ENCODE data around the gene RAB6B. TPM values are rescaled to one million over a fixed set of nuclear protein-coding genes. Genes with fewer than 3 reads are reported as not detected.

Gene RAB6B
- total RNA-seq, 1 experiment from 2014 or later = 14.1 TPM

DNA sequence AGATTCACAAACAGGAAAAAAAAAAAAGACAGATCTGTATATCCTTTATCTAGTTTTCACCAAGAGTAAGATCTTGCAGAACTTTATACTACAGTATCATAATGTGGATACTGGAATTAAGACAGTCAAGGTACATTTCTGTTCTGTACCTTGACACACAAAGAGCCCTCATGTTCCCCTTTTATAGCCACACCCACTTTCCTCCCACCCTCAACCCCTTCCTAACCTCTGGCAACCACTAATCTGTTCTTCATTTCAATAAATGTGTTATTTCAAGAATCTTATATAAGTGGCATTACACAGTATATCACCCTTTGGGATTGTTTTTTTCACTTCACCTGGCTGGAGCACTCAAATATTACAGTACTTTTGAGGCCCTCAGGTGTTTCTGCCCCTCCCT is 3.6 kb upstream of the RAB6B start:
- H4K20me1 ChIP-seq (ENCODE audit: insufficient read depth) = no peaks in the 10 kb centered on the region
- no peak overlapping the region for H3K27ac ChIP-seq (ENCODE audit: low read depth, low read length)
- TF ChIP-seq, protein P1, sequence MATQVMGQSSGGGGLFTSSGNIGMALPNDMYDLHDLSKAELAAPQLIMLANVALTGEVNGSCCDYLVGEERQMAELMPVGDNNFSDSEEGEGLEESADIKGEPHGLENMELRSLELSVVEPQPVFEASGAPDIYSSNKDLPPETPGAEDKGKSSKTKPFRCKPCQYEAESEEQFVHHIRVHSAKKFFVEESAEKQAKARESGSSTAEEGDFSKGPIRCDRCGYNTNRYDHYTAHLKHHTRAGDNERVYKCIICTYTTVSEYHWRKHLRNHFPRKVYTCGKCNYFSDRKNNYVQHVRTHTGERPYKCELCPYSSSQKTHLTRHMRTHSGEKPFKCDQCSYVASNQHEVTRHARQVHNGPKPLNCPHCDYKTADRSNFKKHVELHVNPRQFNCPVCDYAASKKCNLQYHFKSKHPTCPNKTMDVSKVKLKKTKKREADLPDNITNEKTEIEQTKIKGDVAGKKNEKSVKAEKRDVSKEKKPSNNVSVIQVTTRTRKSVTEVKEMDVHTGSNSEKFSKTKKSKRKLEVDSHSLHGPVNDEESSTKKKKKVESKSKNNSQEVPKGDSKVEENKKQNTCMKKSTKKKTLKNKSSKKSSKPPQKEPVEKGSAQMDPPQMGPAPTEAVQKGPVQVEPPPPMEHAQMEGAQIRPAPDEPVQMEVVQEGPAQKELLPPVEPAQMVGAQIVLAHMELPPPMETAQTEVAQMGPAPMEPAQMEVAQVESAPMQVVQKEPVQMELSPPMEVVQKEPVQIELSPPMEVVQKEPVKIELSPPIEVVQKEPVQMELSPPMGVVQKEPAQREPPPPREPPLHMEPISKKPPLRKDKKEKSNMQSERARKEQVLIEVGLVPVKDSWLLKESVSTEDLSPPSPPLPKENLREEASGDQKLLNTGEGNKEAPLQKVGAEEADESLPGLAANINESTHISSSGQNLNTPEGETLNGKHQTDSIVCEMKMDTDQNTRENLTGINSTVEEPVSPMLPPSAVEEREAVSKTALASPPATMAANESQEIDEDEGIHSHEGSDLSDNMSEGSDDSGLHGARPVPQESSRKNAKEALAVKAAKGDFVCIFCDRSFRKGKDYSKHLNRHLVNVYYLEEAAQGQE (IDR thresholded peaks at IDR 0.05; ENCODE audit: low read depth) = no peak
- no peak for TF ChIP-seq SP1 (IDR thresholded peaks at IDR 0.05; ENCODE audit: low read depth)
- BruUV-seq (replicated peaks) = no TSS peak
- CTCF ChIA-PET = no interaction called here
- RAD21 ChIA-PET (ENCODE audit: low non-redundant PET in 1 of 2, low total read pairs in 2 of 2, uncharacterized antibody in 2 of 2, unreplicated experiment in 2 of 2) = no interaction called here
- intact Hi-C loops (cut with micrococcal nuclease) = no loop called here
- no peak overlapping the region for H3K9ac ChIP-seq (ENCODE audit: low read length)
- no peak overlapping the region for H2AFZ ChIP-seq (ENCODE audit: low read depth, low read length, poor library complexity, severe bottlenecking)
- H3K27me3 ChIP-seq (ENCODE audit: insufficient read depth, low read length) = no peaks in the 10 kb centered on the region
- DNase-seq (ENCODE audit: low read depth, low spot score) = no peak
- H3K36me3 ChIP-seq (ENCODE audit: control insufficient read depth in 1 of 2, insufficient read depth in 2 of 2, low read length in 2 of 2) = no peaks in the 10 kb centered on the region
- no peaks in the 10 kb centered on the region; a peak in 1 of 4 replicates for H3K9me3 ChIP-seq (ENCODE audit: control insufficient read depth in 1 of 2, insufficient read depth in 1 of 2, low read depth in 1 of 2, low read length in 2 of 2)
- peaks cover 4 to 9% of the 10 kb centered on the region in 2 experiments; a peak in 3 of 4 replicates for H3K4me1 ChIP-seq (ENCODE audit: control insufficient read depth in 1 of 2, insufficient read depth in 2 of 2, low read length in 2 of 2)
- H3K4me2 ChIP-seq (ENCODE audit: low read length) = no peak overlapping the region
- H3K4me3 ChIP-seq (replicated peaks in 1 of 2; ENCODE audit: low read depth in 1 of 2, low read length in 2 of 2) = no peak overlapping the region
- no peak for ATAC-seq
- POLR2A ChIA-PET = no interaction called here
- H3K9me2 ChIP-seq (ENCODE audit: insufficient read depth) = no peaks in the 10 kb centered on the region
- no peaks in the 10 kb centered on the region for H3K79me2 ChIP-seq (ENCODE audit: insufficient read depth, low read length)

DNA sequence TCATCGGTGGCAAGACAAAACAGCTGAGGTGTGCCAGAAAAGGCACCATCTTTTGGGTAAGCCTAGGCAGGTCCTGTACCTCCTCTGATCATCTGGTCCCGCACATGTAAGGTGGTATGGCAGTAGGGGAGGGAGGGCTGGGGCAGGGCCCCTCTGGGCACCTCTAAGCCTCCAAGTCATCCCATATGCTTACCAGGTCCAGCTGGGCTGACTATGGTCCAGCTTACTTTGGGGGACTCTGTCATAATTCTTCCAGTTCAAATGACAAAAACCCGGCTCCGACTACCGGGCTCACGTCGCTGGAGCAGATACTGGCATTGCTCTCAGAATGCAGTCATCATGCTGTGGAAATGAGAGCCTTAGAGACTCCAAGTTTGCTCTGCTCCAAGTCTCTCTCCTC is 1.9 kb upstream of the RAB6B start:
- intact Hi-C loops (cut with micrococcal nuclease) = no loop called here
- no peak for ATAC-seq
- no peak overlapping the region for H3K9ac ChIP-seq (ENCODE audit: low read length)
- TF ChIP-seq, protein P2, sequence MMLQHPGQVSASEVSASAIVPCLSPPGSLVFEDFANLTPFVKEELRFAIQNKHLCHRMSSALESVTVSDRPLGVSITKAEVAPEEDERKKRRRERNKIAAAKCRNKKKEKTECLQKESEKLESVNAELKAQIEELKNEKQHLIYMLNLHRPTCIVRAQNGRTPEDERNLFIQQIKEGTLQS (IDR thresholded peaks at IDR 0.05) = no peak
- TF ChIP-seq SP1 (IDR thresholded peaks at IDR 0.05; ENCODE audit: low read depth) (no peak), ELF1 (IDR thresholded peaks at IDR 0.05; ENCODE audit: borderline replicate concordance, low read depth) (no peak), POLR2AphosphoS5 (IDR thresholded peaks at IDR 0.05; ENCODE audit: low read depth, low read length) (no peak), YY1 (IDR thresholded peaks at IDR 0.05; ENCODE audit: extremely low read depth, insufficient replicate concordance, low read depth, low read length) (no peak), ZFX (IDR thresholded peaks at IDR 0.05) (no peak), SRF (IDR thresholded peaks at IDR 0.05; ENCODE audit: low read depth) (no peak), POLR2A (IDR thresholded peaks at IDR 0.05; ENCODE audit: borderline replicate concordance, extremely low read depth, insufficient read depth, insufficient read length) (no peak), SIN3A (IDR thresholded peaks at IDR 0.05; ENCODE audit: low read depth) (no peak), JUND (IDR thresholded peaks at IDR 0.05) (no peak), ZNF274 (IDR thresholded peaks at IDR 0.05; ENCODE audit: low read depth, low read length) (no peak), EGR1 (IDR thresholded peaks at IDR 0.05; ENCODE audit: low read depth) (no peak), FOSL1 (IDR thresholded peaks at IDR 0.05; ENCODE audit: low read depth) (no peak), CEBPB (IDR thresholded peaks at IDR 0.05; ENCODE audit: low read depth) (no peak)
- CTCF ChIA-PET = no interaction called here
- H3K9me3 ChIP-seq (ENCODE audit: control insufficient read depth in 1 of 2, insufficient read depth in 1 of 2, low read depth in 1 of 2, low read length in 2 of 2) = no peaks in the 10 kb centered on the region; a peak in 1 of 4 replicates
- H3K4me3 ChIP-seq (replicated peaks in 1 of 2; ENCODE audit: low read depth in 1 of 2, low read length in 2 of 2) = no peak overlapping the region
- no TSS peak for BruUV-seq (replicated peaks)
- H3K4me2 ChIP-seq (ENCODE audit: low read length) = no peak overlapping the region
- H3K9me2 ChIP-seq (ENCODE audit: insufficient read depth) = no peaks in the 10 kb centered on the region
- H2AFZ ChIP-seq (ENCODE audit: low read depth, low read length, poor library complexity, severe bottlenecking) = no peak overlapping the region
- DNase-seq (ENCODE audit: low read depth, low spot score) = no peak
- no peaks in the 10 kb centered on the region for H4K20me1 ChIP-seq (ENCODE audit: insufficient read depth)
- no peaks in the 10 kb centered on the region for H3K36me3 ChIP-seq (ENCODE audit: control insufficient read depth in 1 of 2, insufficient read depth in 2 of 2, low read length in 2 of 2)
- H3K4me1 ChIP-seq (ENCODE audit: control insufficient read depth in 1 of 2, insufficient read depth in 2 of 2, low read length in 2 of 2) = peaks cover 6 to 10% of the 10 kb centered on the region in 2 experiments; a peak in 3 of 4 replicates
- POLR2A ChIA-PET = no interaction called here
- RAD21 ChIA-PET (ENCODE audit: low non-redundant PET in 1 of 2, low total read pairs in 2 of 2, uncharacterized antibody in 2 of 2, unreplicated experiment in 2 of 2) = no interaction called here
- no peaks in the 10 kb centered on the region for H3K79me2 ChIP-seq (ENCODE audit: insufficient read depth, low read length)
- no peaks in the 10 kb centered on the region for H3K27me3 ChIP-seq (ENCODE audit: insufficient read depth, low read length)
- H3K27ac ChIP-seq (ENCODE audit: low read depth, low read length) = no peak overlapping the region

Data from HCT116 (cell line).